ENCODE results near the gene TELO2.
"Not testable (repeated sequence)": the region's sequence is repeated elsewhere in the genome, so short reads cannot be mapped to it uniquely, and the experiment has no call there.

Gene TELO2

DNA sequence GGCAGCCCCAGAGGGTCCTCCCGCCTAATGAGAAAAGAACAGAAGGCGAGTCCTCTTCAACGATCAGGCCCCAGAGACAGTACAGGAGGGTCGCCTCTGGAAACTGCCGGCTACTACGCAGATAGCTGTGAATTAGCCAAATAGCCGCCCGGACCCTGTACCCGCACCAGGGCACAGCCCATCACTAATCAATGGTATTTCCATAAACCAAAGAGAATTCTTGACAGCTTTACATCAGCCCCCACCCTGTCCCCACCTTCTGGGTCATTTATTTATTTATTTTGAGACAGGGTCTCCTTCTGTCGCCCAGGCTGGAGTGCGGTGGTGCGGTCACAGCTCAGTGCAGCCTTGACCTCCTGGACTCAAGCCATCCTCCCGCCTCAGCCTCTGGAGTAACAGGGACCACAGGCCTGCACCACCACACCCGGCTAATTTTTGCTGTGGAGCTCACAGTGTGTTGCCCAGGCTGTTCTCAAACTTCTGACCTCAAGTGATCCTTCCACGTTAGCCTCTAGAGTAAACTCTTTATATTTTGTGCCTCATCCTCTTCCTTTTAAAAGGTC, 17.5 kb upstream of the TELO2 start:
- DNase-seq (ENCODE audit: low read depth, low spot score): no peak

DNA sequence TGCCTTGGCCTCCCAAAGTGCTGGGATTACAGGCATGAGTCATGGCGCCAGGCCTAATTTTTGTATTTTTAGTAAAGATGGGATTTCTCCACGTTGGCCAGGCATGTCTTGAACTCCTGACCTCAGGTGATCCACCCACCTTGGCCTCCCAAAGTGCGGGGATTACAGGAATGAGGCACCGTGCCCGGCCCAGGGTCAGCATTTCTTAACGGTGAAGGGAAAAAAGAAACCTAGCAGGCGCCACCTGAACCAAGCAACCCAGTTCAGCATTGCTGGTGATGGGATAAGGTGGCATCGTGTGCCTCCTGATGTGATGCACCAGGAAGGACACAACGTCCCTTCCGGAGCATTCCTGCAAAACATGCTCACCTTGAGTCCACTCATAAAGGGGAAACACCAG, 16.1 kb upstream of the TELO2 start:
- DNase-seq (ENCODE audit: low read depth, low spot score): no peak

DNA sequence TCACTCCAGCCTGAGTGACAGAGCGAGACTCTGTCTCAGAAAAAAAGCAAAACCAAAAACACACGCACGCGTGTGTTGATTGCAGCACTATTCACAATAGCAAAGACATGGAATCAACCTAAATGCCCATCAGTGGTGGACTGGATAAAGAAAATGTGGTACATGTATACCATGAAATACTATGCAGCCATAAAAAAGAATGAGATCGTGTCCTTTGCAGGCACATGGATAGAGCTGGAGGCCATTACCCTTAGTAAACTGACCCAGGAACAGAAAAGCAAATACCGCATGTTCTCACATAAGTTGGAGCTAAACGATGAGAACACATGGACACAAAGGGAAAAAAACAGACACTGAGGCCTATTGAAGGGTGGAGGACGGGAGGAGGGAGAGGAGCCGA, 14.2 kb upstream of the TELO2 start:
- not testable (repeated sequence) for DNase-seq (ENCODE audit: low read depth, low spot score)

DNA sequence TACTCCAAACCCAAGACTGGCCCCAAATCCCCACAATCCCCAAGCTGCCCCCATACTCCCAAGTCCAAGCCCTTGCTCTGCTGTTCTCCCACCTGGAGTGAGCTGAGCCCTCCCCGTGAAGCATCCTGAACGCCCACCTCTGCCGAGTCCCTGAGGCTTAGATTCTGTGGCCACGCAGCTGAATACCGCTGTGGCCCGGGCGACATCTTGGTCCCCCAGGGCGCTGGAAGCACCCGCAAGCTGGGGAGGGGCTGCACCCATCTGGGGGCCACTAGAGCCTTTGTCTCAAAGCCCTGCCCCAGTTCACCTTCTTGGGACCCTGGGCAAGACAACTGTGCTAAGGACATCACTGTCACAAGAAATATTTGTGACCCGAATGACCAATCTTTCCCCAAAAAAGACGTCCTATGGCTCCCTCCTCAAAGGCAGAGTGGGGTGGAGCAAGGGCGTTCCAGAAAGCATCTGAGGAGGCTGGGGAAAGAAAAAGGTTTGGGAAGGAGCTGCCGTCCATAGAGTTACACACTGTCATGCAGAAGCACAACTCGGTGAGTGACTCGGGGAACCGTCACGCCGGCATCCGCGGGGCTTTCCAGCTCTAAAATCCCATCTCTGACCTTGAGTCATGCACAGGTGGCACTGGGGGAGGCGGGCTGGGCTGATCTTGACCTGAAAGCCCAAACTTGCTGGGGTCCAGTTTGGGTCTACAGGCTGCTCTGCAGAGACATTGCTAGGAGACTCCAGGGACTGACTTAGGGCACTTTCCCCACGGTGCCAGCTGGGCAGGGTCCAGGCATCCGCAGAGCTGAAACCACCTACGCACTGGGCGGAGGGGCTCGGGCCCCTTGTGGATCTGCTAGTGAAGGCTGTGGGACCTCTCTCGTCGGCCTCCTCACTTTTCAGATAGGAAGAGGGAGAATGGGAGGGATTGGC, 11.0 kb upstream of the TELO2 start:
- DNase-seq (ENCODE audit: low read depth, low spot score): no peak

DNA sequence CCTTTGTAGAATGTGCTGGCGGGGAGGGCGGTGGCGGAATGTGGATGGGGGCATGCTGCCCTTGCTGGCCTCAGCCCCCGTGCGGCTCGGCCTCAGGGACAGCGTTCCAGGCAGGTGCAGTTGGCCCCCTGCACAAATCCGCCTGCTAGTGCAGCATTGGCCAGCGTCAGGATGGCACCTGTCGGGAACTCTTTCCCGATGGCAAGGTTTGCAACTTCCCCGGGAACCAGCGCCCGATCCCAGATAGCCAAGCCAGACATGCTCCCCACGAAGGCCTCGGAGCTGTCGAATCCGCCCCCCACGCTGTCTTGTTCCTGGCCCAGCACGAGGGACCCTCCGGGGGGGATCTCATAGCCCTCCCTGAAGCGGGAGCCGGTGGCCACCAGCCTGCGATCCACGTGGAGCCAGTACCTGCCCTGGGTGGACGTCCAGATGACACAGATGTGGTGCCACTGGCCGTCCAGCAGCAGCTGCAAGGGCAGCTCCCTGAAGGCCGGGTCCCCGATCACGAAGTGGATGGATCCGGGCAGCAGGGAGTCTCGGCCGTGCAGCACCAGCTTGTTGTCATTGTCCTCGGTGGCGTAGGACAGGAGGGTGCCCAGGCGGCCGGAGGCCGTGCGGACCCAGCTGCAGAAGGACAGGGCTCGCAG, 7.2 kb upstream of the TELO2 start:
- no peak for DNase-seq (ENCODE audit: low read depth, low spot score)

DNA sequence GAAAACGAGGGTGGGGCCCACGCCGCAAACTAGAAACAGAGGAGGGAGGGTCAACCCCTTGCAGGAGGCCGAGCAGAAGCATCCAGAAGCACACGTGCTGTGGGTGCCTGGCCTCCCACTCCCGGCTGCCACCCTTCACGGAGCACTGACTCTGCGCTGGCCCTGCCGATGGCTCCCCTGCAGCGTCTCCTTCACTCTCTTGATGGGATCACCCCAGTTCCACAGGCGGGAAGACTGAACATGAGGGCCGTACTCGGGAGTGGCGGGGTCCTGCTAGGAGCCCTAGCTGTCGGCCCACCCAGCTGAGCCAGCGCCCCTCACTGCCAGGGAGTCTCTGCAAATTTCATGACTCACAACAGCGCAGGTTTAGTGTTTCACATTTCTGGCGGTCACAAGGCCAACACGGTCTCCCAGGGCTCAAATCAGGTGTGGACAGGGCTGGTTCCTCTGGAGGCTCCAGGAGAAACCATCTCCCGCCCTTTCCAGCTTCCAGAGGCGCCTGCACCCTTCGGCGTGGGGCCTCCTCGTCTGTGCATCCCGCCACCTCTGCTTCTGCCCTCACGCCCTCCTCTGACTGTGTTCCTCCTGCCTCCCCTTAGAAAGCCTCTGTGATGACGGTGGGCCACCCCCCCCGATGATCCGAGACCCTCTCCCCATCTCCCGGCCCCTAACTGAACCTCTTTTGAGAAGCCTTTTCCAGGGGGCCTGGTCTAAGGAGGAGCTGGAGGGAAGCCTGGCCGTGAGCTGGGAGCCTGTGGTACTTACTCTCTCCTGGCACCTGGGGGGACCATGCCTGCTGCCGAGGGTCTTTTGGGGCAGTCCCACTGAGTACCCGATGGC, 6.4 kb upstream of the TELO2 start:
- no peak for DNase-seq (ENCODE audit: low read depth, low spot score)

DNA sequence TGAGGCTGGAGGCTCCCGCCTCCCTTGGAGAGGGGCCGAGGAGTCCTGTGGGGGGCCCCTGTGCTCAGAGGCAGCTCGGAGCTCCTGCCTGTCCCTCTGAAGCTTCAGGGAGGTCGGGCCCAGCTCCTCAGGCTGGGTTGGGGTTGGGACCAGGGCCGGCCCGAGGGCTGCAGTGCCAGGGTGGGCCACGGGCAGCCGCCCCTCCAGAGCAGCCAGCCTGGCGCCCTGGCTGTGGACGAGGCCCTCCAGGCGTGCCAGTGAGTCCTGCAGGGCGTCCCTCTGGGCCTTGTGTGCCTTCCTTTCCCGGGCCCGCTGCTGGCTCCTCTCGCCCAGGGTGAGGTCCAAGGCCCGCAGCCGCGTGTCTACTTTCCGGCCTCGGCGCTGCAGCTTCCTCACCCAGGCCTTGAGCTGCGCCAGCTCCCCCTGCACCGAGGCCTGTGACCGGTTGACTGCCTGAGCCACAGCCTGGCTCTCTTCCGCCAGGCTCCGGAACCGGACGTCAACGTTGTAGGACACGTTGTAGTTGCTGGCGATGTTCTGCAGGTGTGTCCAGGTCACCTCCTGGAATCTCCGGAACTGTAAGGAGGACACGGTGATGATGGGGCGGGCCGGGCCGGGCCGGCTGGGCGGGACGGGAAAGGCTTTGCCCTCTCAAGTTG, 5.6 kb upstream of the TELO2 start:
- no peak for DNase-seq (ENCODE audit: low read depth, low spot score)

DNA sequence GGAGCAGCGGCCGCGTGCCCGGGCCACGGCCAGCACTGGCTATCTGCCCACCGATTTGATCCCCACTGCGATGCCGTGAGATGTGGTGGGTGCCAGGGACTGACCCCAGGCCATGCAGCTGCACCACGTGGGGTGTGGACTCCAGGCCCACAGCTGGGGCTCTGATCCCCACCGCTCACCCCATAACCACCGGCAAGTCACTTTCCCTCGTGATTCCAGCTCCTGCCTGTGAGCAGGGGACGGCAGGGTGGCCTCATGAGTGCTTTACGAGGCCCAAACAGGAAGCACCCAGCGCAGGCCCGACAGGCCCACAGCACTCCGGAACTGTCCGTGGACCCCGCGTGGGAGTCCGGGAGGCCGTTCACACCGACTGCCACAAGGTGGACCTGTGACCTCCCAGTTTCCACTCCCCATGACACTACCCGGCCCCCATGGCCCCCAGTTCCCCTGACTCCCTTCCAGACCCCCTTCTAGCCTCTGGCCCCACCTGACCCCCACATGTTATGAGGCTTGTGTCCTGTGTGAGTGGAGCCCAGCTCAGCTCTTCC, 5.0 kb upstream of the TELO2 start:
- DNase-seq (ENCODE audit: low read depth, low spot score): no peak

DNA sequence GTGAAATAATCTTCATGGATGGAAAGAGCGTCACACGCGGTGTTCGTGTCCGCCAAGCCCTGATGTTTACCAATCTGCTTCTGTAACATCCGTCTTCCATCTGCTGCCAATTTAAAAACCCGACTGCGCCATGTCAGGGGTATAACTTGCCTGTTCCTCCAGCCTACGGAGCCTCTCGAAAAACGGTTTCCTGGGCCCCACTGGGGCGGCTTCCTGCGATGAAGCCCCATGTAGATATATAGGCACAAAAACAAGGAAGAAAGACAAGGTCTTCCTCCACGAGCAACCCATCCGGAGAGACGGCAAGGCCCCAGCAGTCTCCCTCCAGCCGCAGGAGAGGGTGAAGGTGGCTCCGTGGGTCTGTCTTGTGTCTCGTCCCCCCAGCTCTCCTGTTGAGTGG, 4.5 kb upstream of the TELO2 start, which contains the start of gene PTX4:
Gene PTX4 (minus strand): TSS at position 326 of the 400 bp plus-strand sequence. CDS start 35 bp downstream, at position 291.
- no peak for DNase-seq (ENCODE audit: low read depth, low spot score)

DNA sequence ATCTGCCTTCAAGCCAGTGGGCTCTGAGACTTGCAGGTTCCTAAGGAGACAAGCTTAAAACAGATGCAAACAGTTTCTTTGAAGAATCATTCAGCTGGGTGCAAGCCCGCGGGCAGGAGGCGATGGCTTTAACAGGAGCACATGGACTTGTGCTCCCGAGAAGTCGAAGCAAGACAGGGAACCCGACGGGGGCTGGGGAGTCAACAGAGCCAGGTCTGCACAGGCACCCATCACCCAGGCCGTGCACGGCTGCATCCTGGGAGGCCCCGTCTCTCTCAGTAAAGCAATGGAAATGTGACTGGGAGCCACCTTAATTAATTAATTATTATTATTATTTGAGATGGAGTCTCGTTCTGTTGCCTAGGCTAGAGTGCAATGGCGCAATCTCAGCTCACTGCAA, 4.1 kb upstream of the TELO2 start:
- DNase-seq (ENCODE audit: low read depth, low spot score): no peak

DNA sequence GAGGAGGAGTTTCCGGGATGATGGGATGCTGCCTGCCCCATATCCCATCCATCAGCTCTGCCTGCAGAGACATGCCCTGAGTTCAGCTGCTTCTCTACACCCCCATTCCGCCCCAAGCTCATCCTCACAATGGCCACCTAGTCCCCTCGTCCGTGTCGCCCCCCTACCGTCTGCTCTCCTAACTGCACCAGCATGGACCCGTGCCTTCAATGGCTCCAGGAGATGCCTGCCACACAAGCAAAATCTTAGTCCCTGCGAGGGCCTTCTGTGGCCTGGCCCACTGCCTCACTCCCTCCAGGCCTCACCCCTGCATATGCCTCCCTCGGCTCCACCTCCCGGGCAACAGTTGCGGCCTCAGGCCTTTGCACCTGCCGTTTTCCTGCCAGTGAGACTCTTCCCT, 1.8 kb upstream of the TELO2 start:
- no peak for DNase-seq (ENCODE audit: low read depth, low spot score)

DNA sequence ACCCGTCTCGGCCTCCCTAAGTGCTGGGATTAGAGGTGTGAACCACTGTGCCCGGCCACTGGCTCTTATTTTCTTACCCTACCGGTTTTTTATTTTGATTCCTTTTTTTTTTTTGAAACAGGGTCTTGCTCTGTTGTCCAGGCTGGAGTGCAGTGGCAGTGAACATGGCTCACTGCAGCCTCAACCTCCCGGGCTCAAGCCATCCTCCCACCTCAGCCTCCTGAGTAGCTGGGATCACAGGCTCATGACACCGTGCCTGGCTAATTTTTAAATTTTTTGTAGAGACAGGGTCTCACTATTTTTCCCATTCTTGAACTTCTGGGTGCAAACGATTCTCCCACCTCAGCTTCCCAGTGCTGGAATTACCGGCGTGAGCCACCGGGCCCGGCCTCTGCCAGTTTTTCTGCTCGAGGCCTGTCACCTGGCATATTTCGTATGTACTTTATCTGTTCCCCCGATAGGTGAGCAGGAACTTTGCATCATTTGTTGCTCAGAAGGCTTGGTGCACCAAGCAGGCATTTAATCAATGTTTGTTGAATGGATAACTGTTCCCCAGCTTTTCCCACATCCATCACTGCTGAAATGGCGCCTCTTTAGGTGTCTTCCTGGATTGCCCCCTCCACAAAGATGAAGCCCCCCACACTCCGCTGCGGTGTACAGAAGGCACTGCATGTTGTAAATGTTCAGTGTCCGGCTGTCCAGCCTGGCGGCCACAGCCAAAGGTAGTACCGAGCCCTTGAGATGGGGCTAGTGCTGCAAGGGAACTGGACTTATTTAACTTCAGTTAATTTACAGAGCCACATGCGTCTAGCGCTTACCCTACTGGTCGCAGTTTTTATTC, 858 bp upstream of the TELO2 start:
- no peak for DNase-seq (ENCODE audit: low read depth, low spot score)

DNA sequence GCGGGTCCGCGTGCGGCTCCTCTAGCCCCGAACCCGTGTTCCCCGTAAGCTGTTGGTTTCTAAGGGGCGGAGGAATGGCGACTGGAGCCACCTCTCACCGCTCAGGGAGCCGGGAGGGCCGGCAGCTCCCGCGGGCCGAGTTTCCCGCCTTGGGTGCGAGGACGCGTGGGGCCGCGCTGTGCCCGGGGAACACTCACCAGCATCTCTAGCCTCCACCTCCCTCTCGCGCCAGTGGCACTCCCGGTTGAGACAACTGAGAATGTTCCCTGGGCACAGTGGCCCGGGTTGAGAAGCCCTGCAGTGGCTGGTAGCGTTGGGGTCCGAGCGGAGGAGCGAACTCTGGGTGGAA, 560 bp downstream of the TELO2 start:
- no peak for DNase-seq (ENCODE audit: low read depth, low spot score)

DNA sequence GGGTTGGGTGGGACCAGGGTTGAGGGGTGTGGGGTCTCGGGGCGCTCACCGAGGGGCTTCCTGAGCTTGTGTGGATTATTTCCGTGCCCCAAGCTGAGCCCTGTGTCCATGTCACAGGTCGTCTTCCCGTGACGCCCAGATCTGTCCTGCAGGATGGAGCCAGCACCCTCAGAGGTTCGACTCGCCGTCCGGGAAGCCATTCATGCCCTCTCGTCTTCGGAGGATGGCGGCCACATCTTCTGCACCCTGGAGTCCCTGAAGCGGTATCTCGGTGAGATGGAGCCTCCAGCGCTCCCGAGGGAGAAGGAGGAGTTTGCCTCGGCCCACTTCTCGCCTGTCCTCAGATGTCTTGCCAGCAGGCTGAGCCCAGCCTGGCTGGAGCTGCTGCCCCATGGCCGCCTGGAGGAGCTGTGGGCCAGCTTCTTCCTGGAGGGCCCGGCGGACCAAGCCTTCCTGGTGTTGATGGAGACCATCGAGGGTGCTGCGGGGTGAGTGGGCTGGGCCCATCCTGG, 1.0 kb downstream of the TELO2 start:
- peak; percentile 53 for DNase-seq (ENCODE audit: low read depth, low spot score)

DNA sequence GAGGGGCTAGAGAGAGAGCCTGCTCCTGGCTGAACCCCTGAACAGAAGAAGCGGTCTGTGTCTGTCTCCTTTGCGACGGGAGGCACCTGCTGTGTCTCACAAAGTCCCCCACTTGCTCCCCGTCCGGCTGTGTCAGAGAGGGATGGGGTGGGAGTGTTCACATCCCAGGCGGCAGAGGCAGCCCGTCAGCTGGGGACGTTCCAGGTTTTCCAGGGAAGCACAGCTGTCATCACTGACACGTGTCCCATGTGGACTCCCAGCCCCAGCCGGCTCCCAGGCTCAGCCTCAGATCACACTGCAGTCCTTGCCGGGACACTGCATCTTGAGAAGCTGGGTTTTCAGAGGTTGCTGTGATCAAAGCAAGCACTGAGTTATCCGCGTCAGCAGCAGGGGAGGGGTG, 1.6 kb downstream of the TELO2 start:
- DNase-seq (ENCODE audit: low read depth, low spot score): no peak

DNA sequence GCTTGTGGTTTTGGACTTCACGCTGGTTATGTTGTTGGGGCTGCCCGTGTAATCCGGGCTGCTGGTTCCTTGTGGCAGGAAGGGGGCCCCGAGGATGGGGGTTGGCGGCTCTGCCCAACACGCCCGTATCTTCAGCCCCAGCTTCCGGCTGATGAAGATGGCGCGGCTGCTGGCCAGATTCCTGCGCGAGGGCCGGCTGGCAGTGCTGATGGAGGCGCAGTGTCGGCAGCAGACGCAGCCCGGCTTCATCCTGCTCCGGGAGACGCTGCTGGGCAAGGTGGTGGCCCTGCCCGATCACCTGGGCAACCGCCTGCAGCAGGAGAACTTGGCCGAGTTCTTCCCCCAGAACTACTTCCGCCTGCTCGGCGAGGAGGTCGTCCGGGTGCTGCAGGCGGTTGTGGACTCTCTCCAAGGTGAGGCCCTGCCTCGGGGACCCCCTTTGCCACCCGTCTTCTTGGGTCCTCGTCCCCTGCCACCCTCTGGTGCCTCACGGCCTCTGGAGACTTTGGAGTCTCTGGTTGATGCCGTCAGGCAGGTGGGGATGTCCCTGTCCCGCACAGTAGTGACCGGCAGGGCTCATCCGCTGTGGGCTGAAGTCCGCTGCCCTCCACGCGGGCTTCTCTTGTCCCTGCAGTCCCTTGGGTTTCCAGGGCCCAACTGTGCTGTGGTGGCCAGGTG, 2.2 kb downstream of the TELO2 start:
- no peak for DNase-seq (ENCODE audit: low read depth, low spot score)

DNA sequence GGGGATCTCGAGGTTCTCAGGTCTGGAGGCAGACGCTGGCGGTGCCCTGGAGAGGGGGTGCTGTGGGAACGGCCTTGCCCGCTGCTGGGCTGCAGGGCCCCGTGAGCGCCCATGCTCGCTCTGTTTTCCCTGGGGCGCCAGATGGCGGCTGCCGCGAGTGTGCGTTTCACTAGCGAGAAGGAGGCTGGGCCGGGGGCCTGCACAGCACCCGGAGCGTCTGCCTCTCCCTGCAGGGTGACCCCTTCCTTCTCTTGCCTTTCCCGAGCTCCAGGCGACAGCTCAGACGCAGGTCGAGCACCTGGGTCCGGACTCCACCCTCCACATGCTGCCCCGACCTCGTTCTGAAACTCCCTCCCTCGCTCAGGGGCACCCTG, 2.7 kb downstream of the TELO2 start:
- no peak for DNase-seq (ENCODE audit: low read depth, low spot score)

DNA sequence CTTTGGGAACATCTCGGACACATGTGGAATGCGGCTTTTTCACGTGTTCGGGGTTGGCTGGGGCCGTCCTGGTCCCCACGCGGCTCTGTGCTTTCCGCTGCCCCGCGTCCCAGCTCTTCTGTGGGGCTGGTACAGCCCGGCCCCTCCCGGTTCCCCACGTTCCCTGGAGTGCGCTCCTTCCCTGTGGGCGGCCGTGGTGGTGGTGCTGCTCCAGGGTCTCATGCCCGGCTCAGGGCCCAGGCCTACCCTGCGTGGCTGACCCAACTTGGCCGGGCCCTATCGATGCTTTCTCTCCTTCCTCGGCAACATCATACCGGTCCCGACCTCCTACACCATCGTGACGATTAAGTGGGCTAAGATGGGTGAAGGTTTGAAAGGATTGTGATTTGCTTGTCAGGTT, 3.3 kb downstream of the TELO2 start:
- DNase-seq (ENCODE audit: low read depth, low spot score): no peak

DNA sequence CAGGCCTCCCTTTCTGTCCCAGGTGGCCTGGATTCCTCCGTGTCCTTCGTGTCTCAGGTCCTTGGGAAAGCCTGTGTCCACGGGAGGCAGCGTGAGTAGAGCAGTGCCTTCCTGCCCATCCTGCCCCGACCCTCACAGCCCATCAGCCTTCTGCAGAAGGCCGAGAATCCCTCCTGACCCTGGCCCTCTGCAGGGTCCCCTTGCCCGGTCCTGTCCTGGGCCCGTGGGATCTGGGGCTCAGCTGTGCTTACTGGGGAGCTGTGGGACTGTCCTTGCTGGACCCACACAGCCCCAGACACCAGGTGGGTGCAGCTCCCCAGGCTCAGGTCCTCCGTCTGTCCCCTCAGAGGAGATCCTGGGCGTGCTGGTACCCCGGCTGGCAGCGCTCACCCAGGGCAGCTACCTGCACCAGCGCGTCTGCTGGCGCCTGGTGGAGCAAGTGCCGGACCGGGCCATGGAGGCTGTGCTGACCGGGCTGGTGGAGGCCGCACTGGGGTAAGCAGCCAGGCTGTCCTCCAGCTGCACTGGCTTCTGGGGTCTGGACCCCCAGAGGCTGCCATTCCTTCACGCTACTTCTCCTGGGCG, 3.9 kb downstream of the TELO2 start:
- no peak for DNase-seq (ENCODE audit: low read depth, low spot score)
